Esophagus (tissue), 2 donors: ENCODE results near the gene GYG2. TPM values are rescaled to one million over a fixed set of nuclear protein-coding genes. Genes with fewer than 3 reads are reported as not detected.
"Not testable (repeated sequence)": the region's sequence is repeated elsewhere in the genome, so short reads cannot be mapped to it uniquely, and the experiment has no call there.

ENCODE experiments used
- H3K27ac ChIP-seq, 2 donors: one replicate each; pipeline ENCODE4 v1.5.1; 2013; ENCODE audit warnings: low read depth in 2 of 2, mild to moderate bottlenecking in 2 of 2, inconsistent platforms in 1 of 2, low read length in 1 of 2, moderate library complexity in 1 of 2
- H3K27me3 ChIP-seq, 2 donors: one replicate each; pipeline ENCODE4 v1.6.1; 2013; ENCODE audit warnings: low read length in 2 of 2, control low read depth in 1 of 2, mild to moderate bottlenecking in 1 of 2; ENCODE audit not compliant: insufficient read depth in 2 of 2, control insufficient read depth in 1 of 2
- H3K36me3 ChIP-seq, 2 donors: one replicate each; pipeline ENCODE4 v1.6.1; 2013; ENCODE audit warnings: low read length in 1 of 2; ENCODE audit not compliant: control insufficient read depth in 2 of 2, insufficient read depth in 2 of 2
- H3K4me1 ChIP-seq, 2 donors: one replicate each; pipeline ENCODE4 v1.6.1; 2013; ENCODE audit warnings: low read length in 1 of 2; ENCODE audit not compliant: control insufficient read depth in 2 of 2, insufficient read depth in 2 of 2
- H3K4me3 ChIP-seq, 2 donors: one replicate each; pipeline ENCODE4 v1.5.1; 2013; ENCODE audit warnings: low read length in 2 of 2, mild to moderate bottlenecking in 2 of 2, low read depth in 1 of 2, moderate library complexity in 1 of 2
- H3K9me3 ChIP-seq, 2 donors: one replicate each; pipeline ENCODE4 v1.6.1; 2013; ENCODE audit warnings: mild to moderate bottlenecking in 2 of 2, low read depth in 1 of 2, low read length in 1 of 2, moderate library complexity in 1 of 2; ENCODE audit not compliant: control insufficient read depth in 2 of 2, insufficient read depth in 1 of 2
- WGBS, 2 donors: extraction: QIAGEN DNeasy Blood & Tissue Kit; methylation state at CpG; one replicate each; pipeline ENCODE4 v1.1.7; 2013; 5-methylcytosine and 5-hydroxymethylcytosine counted together
- polyA plus RNA-seq, 2 donors: library from polyadenylated mRNA; stranded (reverse); fragments of 200-250 nt; gene quantifications; one replicate each; pipeline ENCODE4 v1.2.3, GENCODE V29; 2013
- donor health status: healthy with polysubstance abuse.
- donor health status: Bipolar disorder and iron deficiency.

The GYG2 gene
- polyA plus RNA-seq, 2 donors = 0.16 to 0.42 TPM

DNA sequence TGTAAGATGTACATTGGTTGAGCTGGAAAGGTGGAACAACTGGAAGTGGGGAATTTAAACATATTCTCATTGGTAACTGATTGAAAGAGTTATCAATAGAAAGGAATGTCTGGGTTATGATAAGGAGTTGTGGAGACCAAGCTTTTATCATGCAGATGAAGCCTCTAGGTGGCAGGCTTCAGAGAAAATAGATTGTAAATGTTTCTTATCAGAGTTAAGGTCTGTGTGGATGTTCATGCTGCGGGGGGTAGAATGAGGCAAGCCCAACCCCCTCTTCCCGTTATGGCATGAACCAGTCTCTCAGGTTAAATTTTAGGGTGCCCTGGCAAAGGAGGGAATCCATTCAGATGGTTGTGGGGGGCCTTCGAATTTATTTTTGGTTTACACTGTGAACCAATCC is 84.4 kb downstream of the GYG2 start:
- Histone ChIP-seq H3K36me3 (peaks cover 3 to 5% of the 10 kb centered on the region in 2 donors), H3K9me3 (no peaks in the 10 kb centered on the region), H3K4me3 (no peak overlapping the region), H3K4me1 (no peaks in the 10 kb centered on the region), H3K27me3 (no peaks in the 10 kb centered on the region), H3K27ac (no peak overlapping the region)
- 59 to 62% methylated on average over 3 of the region's 3 CpGs for WGBS, 2 donors

DNA sequence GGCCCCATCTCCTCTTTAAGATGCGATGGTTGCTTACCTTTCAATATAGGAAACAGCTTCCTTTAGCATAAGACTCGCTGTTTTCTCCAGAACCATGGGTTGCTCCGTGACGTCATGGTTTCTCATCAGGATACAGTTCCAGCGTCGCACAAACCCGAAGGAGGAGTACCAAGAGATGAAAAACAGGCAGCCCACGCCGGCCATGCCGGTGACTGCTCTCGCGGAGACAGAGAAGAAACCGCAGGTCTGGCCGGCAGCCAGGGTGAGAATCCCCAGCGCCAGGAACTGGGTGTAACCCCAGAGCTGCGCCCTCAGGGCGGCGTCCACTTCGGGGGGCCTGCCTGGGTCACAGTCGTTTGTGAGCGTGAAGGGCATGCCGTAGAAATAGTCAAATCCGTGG is 89.0 kb downstream of the GYG2 start:
- no peak overlapping the region for H3K4me3 ChIP-seq
- no peaks in the 10 kb centered on the region for H3K27me3 ChIP-seq
- peaks cover 0 to 2% of the 10 kb centered on the region in 2 donors for H3K36me3 ChIP-seq
- H3K9me3 ChIP-seq = no peaks in the 10 kb centered on the region
- no peaks in the 10 kb centered on the region for H3K4me1 ChIP-seq
- WGBS, 2 donors = 95 to 96% methylated on average over 23 of the region's 23 CpGs
- no peak overlapping the region for H3K27ac ChIP-seq

DNA sequence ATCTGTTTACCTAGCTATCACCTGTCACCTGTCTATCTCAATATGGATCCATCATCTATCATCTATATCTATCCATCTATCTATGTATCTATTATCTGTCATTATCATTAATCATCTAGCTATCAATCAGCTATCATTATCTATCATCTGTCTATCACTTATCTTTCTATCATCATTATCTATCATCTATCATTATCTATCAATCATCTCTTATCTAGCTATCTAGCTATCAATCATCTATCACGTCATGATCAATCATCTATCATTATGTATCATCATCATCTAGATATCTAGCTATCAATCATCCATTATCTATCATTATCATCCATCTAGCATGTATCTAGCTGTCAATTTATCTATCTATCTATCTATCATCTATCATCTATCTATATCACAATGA is 92.5 kb downstream of the GYG2 start:
- H3K27me3 ChIP-seq = no peaks in the 10 kb centered on the region
- no peaks in the 10 kb centered on the region for H3K4me1 ChIP-seq
- no peak overlapping the region for H3K4me3 ChIP-seq
- WGBS, 2 donors = 85 to 92% methylated on average over 1 of the region's 1 CpG
- no peaks in the 10 kb centered on the region for H3K9me3 ChIP-seq
- H3K36me3 ChIP-seq = no peaks in the 10 kb centered on the region
- no peak overlapping the region for H3K27ac ChIP-seq

DNA sequence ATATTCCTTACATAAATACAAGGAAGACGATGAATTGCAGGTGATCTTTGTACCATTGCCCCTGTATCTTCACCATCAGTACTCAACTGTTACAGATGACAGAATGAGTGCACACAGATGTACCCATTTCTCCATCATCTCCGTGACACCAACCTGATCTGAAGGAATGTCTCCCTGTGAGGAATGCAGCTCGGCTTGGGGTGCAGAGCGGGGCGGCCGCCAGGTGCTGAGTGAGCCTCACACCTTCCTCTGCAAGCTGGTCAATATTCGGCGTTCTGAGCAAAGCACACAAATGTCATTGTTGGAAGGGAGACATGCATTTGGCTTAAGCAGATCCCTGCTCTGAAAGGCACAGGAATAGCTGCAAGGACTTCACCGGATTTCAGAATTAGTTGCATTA is 93.0 kb downstream of the GYG2 start:
- Histone ChIP-seq H3K36me3 (no peaks in the 10 kb centered on the region), H3K27me3 (no peaks in the 10 kb centered on the region), H3K4me1 (no peaks in the 10 kb centered on the region), H3K9me3 (no peaks in the 10 kb centered on the region), H3K27ac (no peak overlapping the region), H3K4me3 (no peak overlapping the region)
- WGBS, 2 donors = 90 to 95% methylated on average over 9 of the region's 9 CpGs

DNA sequence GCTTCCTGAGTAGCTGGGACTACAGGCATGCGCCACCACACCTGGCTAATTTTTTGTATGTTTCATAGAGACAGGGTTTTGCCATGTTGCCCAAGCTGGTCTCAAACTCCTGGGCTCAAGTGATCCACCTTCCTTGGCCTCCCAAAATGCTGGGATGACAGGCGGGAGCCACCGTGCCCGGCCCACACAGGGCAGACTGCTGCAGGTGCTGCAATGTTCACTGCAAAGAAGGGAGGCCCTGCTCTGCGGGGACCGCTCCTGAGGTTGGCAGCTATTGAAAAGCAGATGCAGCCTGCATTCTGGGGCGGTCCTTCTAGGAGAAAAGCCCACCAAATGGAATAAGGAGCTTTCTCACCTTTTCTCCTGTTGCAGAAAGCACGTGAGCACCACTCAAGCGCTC is 95.4 kb downstream of the GYG2 start:
- no peak overlapping the region for H3K4me3 ChIP-seq
- H3K4me1 ChIP-seq = no peaks in the 10 kb centered on the region
- no peaks in the 10 kb centered on the region for H3K27me3 ChIP-seq
- H3K27ac ChIP-seq = no peak overlapping the region
- H3K9me3 ChIP-seq = no peaks in the 10 kb centered on the region
- no peaks in the 10 kb centered on the region for H3K36me3 ChIP-seq
- 95 to 96% methylated on average over 9 of the region's 9 CpGs for WGBS, 2 donors

DNA sequence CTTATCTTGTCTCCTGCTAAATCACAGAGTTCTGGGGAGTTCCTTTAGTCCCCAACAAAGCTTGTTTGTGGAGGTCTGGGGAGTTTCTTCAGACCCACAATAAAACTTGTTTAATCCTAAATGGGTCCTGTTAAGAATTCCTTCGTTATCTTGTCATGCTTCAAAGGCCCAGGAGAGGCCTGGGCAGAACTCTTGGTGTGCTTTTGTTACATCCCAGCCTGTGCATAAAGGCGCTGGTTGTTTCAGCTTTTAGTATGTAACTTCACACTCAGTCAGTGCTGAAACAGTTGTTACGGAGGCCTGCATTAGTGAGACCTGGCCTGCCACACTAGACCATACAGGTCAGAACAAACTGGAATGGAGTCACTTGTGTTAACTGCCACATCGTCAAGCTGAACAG is 97.5 kb downstream of the GYG2 start:
- not testable (repeated sequence) for H3K27me3 ChIP-seq

DNA sequence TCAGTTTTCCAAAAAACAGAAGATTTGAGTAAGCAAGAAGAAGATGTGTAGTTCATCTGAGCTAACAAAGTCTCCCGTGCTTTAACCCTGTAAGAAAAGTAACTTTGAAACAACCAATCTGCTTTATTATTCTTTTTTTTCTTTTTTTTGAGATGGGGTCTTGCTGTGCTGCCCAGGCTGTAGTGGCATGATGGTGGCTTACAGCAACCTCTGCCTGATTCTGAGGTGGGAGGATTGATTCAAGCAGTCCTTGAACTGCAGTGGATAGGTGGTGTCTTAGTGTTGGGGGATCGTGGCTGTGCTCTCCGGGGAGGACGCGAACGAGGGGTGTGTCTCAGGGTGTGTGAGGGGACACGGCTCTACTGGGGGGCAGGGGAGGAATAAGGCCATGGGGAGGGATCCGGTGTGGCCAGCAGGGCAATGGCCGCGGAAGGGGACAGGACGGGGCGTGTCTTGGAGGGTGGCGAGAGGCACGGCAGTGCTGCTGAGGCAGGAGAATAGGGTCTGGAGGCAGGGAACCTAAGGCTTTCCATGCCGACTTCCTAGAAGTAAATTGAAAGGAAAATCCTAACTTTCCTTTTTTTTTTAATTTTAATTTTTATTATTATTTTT is 98.0 kb downstream of the GYG2 start:
- 96 to 97% methylated on average over 15 of the region's 15 CpGs for WGBS, 2 donors
- Histone ChIP-seq H3K27ac (no peak overlapping the region), H3K9me3 (peaks cover 0 to 2% of the 10 kb centered on the region in 2 donors), H3K4me1 (no peaks in the 10 kb centered on the region), H3K27me3 (no peaks in the 10 kb centered on the region), H3K36me3 (no peaks in the 10 kb centered on the region), H3K4me3 (no peak overlapping the region)

More for the DNA sequence above, 97.5 kb downstream of the GYG2 start:
- not testable (repeated sequence) for H3K9me3 ChIP-seq, H3K4me1 ChIP-seq, H3K27ac ChIP-seq, H3K36me3 ChIP-seq, H3K4me3 ChIP-seq
- WGBS, 2 donors = 85 to 87% methylated on average over 4 of the region's 4 CpGs

DNA sequence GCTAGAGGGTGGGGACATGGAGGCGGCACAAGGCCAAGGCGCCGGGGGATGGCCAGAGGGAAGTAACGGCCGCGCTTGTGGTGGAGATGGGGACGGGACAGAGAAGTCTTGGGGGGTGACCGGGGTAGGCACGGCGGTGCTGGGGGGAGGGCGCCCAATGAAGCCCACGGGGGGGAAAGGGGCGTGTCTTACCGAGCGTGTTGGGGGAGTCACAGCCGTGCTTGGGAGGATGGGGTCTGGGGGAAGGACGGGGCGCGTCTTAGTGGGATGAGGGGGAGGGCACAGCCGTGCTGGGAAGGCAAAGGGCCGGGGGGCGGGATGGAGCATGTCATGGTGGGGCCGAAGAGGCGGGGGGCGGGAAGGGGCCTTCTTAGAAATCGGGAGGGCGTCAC is 99.5 kb downstream of the GYG2 start:
- peak overlapping the region; percentile 74 to 83 for H3K4me3 ChIP-seq

DNA sequence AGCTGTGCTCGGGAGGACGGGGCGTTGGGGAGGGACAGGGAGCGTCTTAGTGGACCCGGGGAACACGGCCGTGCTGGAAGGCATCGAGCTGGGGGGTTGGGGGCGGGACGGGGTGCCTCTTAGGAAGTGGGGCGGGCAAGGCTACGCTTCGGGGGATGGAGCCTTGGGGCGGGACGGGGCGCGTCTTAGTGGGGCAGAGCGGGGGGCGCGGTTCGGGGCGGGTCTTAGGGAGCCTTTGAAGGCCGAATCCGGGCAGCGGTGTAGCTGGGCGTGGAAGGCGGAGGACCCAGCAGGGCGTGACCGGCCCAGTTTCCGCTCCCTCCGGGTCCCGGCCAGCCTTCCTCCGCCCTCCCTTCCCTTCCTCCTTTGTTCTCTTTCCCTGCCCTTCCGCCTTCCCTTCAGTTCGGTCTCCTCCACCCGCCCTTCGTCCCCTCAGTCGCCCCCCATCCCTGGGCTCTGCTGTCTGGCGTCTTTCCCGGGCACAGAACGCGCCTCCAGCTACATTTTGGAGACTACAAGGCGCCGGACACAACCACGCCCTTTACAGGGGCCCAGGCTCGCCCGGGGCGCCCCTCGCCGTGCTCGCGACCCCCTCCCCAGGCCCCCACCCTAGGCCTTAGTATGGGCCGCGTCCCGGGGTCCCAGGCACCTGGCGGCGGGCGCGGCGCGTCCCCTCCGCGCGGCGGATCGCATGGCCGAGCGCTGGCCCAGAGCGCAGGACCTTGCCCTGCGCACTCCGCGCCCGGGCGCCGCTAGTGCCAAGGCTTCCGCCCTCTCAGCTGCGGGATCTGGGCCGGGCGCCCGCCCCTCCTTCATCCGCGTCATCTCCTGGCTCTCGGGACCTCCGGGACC is 100.1 kb downstream of the GYG2 start, which contains the start of gene ARSD:
Gene ARSD, minus strand, starts transcription at position 757 of the 852 bp plus-strand sequence. Its CDS starts 64 bp downstream, at position 693.
- H3K27me3 ChIP-seq = no peaks in the 10 kb centered on the region
- peak within 1 kb of the TSS; percentile 74 to 83 for H3K4me3 ChIP-seq
- H3K36me3 ChIP-seq = no peaks in the 10 kb centered on the region
- H3K9me3 ChIP-seq = peaks cover 0 to 2% of the 10 kb centered on the region in 2 donors
- H3K4me1 ChIP-seq = no peaks in the 10 kb centered on the region
- WGBS, 2 donors = 1% methylated on average over 35 to 82 of the region's 84 CpGs
- H3K27ac ChIP-seq = peak within 1 kb of the TSS; percentile 97 to 98

More for the DNA sequence above, 99.5 kb downstream of the GYG2 start:
- no peaks in the 10 kb centered on the region for H3K27me3 ChIP-seq
- peak overlapping the region; percentile 97 to 98 for H3K27ac ChIP-seq
- 8 to 13% methylated on average over 22 to 26 of the region's 27 CpGs for WGBS, 2 donors
- no peaks in the 10 kb centered on the region for H3K36me3 ChIP-seq
- no peaks in the 10 kb centered on the region for H3K4me1 ChIP-seq
- peaks cover 0 to 2% of the 10 kb centered on the region in 2 donors for H3K9me3 ChIP-seq
